Left forelimb (tissue), 1 donor: Measurements from ENCODE around the gene ZFP90.

ENCODE experiments used
- DNase-seq: peaks from one replicate; pipeline ENCODE4 v3.0.0-alpha.2; 2018; ENCODE audit warnings: low spot score

Gene ZFP90

GRCh38 chr16:68590201-68590994, 51.3 kb downstream of the ZFP90 start:
- DNase-seq: peak; percentile 80

DNA sequence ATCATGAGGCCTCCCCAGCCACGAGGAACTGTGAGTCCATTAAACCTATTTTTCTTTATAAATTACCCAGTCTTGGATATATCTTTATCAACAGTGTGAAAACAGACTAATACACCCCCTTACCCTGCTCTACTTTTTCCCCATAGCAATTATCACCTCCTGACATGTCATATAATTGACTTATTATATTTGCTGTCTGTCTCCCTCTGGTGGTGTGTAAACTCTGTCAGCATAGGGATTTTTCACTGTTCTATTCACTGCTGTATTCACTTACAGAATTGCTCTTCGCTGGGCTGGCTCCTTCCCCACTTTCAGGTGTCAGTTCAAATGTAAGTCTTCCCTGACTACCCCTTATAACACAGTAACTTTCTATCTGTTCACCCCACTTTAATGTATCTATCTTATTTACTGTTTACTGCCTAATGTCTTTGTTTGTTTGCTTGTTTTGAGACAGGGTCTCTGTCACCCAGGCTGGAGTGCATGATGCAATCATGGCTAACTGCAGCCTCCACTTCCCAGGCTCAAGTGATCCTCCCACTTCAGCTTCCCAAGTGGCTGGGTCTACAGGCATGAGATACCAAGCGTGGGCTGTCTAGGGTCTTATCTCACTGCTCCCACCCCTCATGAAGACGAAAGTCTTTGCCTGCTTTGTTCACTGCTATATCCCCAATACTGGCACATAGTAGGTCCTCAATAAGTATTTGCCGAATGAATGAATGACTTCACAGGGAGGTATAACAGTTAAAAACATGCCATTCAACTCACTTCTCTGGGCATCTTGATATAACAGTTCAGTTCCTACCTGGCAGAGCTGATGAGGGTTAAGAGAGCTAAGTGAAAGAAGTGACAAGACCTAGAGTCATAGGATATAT, 53.6 kb downstream of the ZFP90 start:
- no peak for DNase-seq

DNA sequence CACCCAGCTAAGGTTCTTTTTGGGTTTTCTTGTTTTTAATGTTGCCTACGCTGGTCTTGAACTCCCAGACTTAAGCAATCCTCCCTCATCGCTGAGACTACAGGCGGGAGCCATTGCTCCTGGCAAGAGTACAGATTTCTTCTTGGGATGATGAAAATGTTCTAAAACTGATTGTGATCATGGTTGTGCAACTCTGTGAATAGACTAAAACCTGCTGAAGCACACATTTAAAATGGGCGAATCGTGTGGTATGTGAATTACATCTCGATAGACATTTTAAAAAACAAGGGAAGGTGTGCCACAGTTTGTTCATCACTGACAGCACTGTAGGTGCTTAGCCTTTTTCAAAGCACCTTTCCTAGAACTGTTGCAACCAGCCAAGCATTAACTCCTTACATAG, 57.2 kb downstream of the ZFP90 start:
- DNase-seq: no peak

DNA sequence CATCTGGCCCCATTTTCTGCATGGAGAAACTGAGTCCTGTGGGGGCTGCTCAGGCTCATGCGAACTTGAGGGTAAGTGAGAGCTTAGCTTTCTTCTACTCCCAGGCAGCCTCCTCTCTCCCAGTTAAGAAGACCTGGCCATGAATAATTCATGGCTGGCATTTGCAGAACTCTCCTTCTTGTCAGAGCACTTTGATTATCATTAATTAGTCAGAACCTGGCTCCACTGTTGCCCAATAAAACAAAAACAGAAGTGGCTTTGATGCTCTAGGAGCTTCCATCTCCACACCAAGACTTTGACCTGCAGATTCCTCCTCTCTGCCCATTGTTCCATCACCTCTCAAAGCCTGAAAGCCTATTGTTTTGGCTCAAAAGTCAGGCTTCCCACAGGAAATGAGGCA, 60.5 kb downstream of the ZFP90 start:
- no peak for DNase-seq

GRCh38 chr16:68605746-68606145, 66.7 kb downstream of the ZFP90 start:
- DNase-seq: no peak

GRCh38 chr16:68607443-68607842, 68.4 kb downstream of the ZFP90 start:
- DNase-seq: no peak

- DNase-seq: no peak
Measured at GRCh38 chr16:68608330-68608729, 69.2 kb downstream of the ZFP90 start.

DNA sequence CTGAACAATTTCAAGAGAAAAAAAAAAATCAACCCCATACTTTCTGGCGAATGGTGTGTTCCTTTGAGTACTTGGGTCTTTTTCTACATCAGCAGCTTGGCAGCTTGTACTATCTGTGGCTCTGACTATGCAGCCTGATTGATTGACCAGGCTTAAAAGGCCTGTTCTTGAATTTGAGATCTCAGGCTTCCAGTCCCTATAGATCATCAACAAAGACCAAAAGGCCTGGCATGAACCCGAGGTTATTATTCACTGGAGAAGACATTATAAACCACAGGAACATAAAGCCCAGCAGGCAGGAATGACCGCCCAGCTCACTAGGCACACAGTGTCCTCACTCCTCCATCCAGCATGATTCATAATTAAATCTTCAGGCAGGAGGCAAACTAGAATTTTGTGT, 73.9 kb downstream of the ZFP90 start:
- DNase-seq: no peak

DNA sequence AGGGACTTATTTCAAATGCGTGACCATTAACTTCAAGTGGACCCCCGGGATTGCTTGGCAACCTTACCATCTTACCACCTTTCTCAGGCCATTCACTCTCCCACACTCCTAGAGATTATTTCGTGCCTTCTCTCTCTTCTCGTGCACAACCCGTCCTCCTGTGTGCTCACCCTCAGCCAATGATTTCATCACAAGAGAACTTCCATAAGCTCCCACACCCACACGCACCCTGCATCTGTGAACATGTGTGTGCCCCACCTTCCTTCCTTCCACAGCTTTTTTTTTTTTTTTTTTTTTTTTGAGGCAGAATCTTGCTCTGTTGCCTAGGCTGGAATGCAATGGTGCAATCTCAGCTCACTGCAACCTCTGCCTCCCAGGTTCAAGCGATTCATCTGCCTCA, 78.6 kb downstream of the ZFP90 start:
- DNase-seq: no peak
